Osteoblast (primary cell): Measurements from ENCODE around the gene DCUN1D2. TPM values are rescaled to one million over a fixed set of nuclear protein-coding genes. Genes with fewer than 3 reads are reported as not detected.

Source experiments
- DNase-seq: peaks from one replicate; pipeline ENCODE4 v3.0.0; 2011; ENCODE audit warnings: low spot score, mixed read lengths; ENCODE audit not compliant: insufficient read length; ENCODE audit errors: missing footprints
- H2AFZ ChIP-seq: 2 replicates; pipeline ENCODE4 v1.6.0; 2011; ENCODE audit warnings: mild to moderate bottlenecking, low read length
- H3K27ac ChIP-seq: 2 replicates; pipeline ENCODE4 v1.5.1; 2011; ENCODE audit warnings: mild to moderate bottlenecking, low read depth, low read length, moderate library complexity
- H3K27me3 ChIP-seq: 2 replicates; pipeline ENCODE4 v1.6.0; 2012; ENCODE audit warnings: mild to moderate bottlenecking, control low read depth, inconsistent platforms, low read length, moderate library complexity; ENCODE audit not compliant: insufficient read depth
- H3K36me3 ChIP-seq: 2 replicates; pipeline ENCODE4 v1.5.1; 2011; ENCODE audit warnings: mild to moderate bottlenecking, low read length, control low read depth, moderate library complexity; ENCODE audit not compliant: insufficient read depth
- H3K4me1 ChIP-seq: 2 replicates; pipeline ENCODE4 v1.5.1; 2011; ENCODE audit warnings: mild to moderate bottlenecking, low read length, control low read depth, moderate library complexity; ENCODE audit not compliant: insufficient read depth
- H3K4me2 ChIP-seq: 2 replicates; pipeline ENCODE4 v1.6.0; 2011; ENCODE audit warnings: mild to moderate bottlenecking, low read length; ENCODE audit not compliant: insufficient read depth
- H3K4me3 ChIP-seq: fragments of 200-600 bp; sonication (generic); 3 replicates; pipeline ENCODE4 v1.5.1; 2012; ENCODE audit warnings: mild to moderate bottlenecking, low read length, inconsistent platforms; ENCODE audit not compliant: insufficient read depth
- H3K79me2 ChIP-seq: 2 replicates; pipeline ENCODE4 v1.6.0; 2012; ENCODE audit warnings: mild to moderate bottlenecking, low read length, control low read depth, inconsistent platforms; ENCODE audit not compliant: insufficient read depth
- H3K9me3 ChIP-seq: 2 replicates; pipeline ENCODE4 v1.5.1; 2011; ENCODE audit warnings: low read depth, low read length, control low read depth
- H4K20me1 ChIP-seq: 2 replicates; pipeline ENCODE4 v1.6.0; 2012; ENCODE audit warnings: mild to moderate bottlenecking, low read length, control low read depth; ENCODE audit not compliant: insufficient read depth
- CTCF ChIP-seq: IDR thresholded peaks from 2 replicates; pipeline ENCODE4 v1.5.1; 2011; ENCODE audit warnings: mild to moderate bottlenecking, low read depth, low read length, moderate library complexity; ENCODE audit errors: extremely low read depth
- total RNA-seq: library from RNA; depleted of rRNA; stranded (reverse); fragments of >200 nt; gene quantifications from 2 replicates; pipeline ENCODE4 v1.2.3, GENCODE V29; 2012

The DCUN1D2 gene
- total RNA-seq, 1 donor, result 14.8 TPM

DNA sequence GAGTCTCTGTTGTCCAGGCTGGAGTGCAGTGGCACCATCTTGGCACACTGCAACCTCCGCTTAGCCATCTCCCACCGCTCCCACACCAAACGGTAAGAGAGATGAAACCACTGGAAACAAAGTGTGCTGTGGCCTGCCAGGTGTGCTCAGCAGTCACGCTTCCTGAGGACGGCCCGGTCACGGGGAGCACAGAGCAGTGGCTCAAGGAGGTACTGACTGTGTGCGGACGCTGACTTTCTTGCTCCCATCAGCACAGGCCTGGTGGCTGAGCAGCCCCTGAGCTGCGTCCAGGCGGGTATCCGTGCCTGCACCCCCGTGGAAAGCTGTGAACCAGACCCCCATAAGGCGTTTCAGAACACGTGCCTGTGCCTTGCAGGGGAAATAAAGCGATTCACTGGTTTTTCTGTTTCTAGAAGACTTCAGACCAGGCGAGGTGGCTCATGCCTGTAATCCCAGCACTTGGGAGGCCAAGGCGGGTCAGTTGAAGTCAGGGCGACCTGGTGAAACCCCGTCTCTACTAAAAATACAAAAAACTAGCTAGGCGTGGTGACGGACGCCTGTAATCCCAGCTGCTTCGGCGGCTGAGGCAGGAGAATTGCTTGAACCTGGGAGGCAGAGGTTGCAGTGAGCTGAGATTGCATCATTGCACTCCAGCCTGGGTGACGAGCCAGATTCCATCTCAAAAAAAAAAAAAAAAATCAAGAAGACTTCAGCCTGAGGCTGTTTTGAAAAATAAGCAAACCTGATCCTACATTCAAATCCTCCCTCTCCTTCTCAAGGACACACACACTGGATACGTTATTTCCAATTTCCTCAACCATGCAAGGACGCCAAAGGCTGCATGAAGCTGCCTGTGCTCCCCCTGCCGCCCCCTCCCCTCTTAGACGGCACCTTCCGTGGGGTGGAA lies 62.7 kb downstream of the DCUN1D2 start:
- Histone ChIP-seq H3K27me3 (no peaks in the 10 kb centered on the region), H3K4me3 (no peak overlapping the region), H3K36me3 (no peaks in the 10 kb centered on the region), H3K4me2 (no peak overlapping the region), H3K9me3 (no peaks in the 10 kb centered on the region), H3K27ac (no peak overlapping the region), H3K4me1 (no peaks in the 10 kb centered on the region), H3K79me2 (no peaks in the 10 kb centered on the region), H4K20me1 (no peaks in the 10 kb centered on the region), H2AFZ (no peak overlapping the region)
- DNase-seq, result peak; percentile 67
- no peak for TF ChIP-seq CTCF

DNA sequence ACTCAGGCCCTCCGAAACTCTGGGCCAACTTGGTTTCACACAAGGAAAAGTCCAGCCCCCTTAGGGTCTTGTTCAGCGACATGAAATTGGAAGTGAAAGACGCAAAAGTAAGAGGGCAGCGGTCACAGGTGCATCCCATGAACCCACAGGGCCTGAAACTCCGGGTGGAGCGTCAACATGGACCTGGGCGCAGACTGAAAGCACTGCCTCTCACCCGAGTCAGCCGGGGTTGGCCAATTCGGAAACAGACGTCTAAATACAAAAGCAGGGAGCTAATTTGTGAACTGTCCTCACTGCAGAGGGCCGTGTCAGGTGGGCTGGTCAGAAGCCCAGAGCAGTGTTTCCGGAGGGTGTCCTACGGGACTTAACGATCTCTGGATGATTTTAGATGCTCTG lies 63.9 kb downstream of the DCUN1D2 start:
- H3K9me3 ChIP-seq, result no peaks in the 10 kb centered on the region
- H3K27me3 ChIP-seq, result no peaks in the 10 kb centered on the region
- H4K20me1 ChIP-seq, result no peaks in the 10 kb centered on the region
- H3K4me1 ChIP-seq, result peaks cover 2% of the 10 kb centered on the region
- DNase-seq, result no peak
- no peaks in the 10 kb centered on the region for H3K36me3 ChIP-seq
- H3K4me3 ChIP-seq, result no peak overlapping the region
- TF ChIP-seq CTCF, result no peak
- no peak overlapping the region for H3K4me2 ChIP-seq
- no peaks in the 10 kb centered on the region for H3K79me2 ChIP-seq
- no peak overlapping the region for H3K27ac ChIP-seq
- no peak overlapping the region for H2AFZ ChIP-seq

- Histone ChIP-seq H3K4me3 (no peak overlapping the region), H3K4me2 (no peak overlapping the region), H2AFZ (no peak overlapping the region), H3K79me2 (no peaks in the 10 kb centered on the region), H3K27me3 (no peaks in the 10 kb centered on the region), H3K4me1 (peaks cover 4% of the 10 kb centered on the region), H3K36me3 (no peaks in the 10 kb centered on the region), H4K20me1 (no peaks in the 10 kb centered on the region), H3K27ac (no peak overlapping the region), H3K9me3 (no peaks in the 10 kb centered on the region)
- no peak for TF ChIP-seq CTCF
- DNase-seq, result no peak
Observed at GRCh38 chr13:113425941-113426590, 64.4 kb downstream of the DCUN1D2 start.

GRCh38 chr13:113423520-113424163 lies 66.9 kb downstream of the DCUN1D2 start:
- TF ChIP-seq CTCF, result no peak
- Histone ChIP-seq H3K36me3 (no peaks in the 10 kb centered on the region), H2AFZ (no peak overlapping the region), H3K4me3 (no peak overlapping the region), H3K27me3 (no peaks in the 10 kb centered on the region), H3K9me3 (no peaks in the 10 kb centered on the region), H4K20me1 (no peaks in the 10 kb centered on the region), H3K4me2 (no peak overlapping the region), H3K4me1 (peaks cover 4% of the 10 kb centered on the region), H3K79me2 (no peaks in the 10 kb centered on the region), H3K27ac (no peak overlapping the region)
- DNase-seq, result no peak
